Stromal cell of bone marrow (primary cell): ENCODE measurements around the gene NFIL3.
"Not testable (repeated sequence)": the region's sequence is repeated elsewhere in the genome, so short reads cannot be mapped to it uniquely, and the experiment has no call there.

Experiments
- DNase-seq: peaks from one replicate; pipeline ENCODE4 v3.0.0-alpha.2; 2012; ENCODE audit warnings: low read depth

NFIL3 gene

GRCh38 chr9:91423785-91424402 lies at the start of gene NFIL3:
Gene NFIL3, minus strand, starts transcription at chr9:91423832. Its CDS starts 13,098 bp downstream, at chr9:91410734.
- DNase-seq = peak; percentile 69

DNA sequence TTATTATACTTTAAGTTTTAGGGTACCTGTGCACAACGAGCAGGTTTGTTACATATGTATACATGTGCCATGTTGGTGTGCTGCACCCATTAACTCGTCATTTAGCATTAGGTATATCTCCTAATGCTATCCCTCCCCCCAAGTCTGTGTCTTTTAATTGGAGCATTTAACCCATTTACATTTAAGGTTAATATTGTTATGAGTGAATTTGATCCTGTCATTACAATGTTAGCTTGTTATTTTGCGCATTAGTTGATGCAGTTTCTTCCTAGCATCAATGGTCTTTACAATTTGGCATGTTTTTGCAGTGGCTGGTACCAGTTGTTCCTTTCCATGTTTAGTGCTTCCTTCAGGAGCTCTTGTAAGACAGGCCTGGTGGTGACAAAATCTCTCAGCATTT lies 47.9 kb upstream of the NFIL3 start:
- DNase-seq = not testable (repeated sequence)

GRCh38 chr9:91465420-91465819 lies 41.8 kb upstream of the NFIL3 start:
- DNase-seq = peak; percentile 49

DNA sequence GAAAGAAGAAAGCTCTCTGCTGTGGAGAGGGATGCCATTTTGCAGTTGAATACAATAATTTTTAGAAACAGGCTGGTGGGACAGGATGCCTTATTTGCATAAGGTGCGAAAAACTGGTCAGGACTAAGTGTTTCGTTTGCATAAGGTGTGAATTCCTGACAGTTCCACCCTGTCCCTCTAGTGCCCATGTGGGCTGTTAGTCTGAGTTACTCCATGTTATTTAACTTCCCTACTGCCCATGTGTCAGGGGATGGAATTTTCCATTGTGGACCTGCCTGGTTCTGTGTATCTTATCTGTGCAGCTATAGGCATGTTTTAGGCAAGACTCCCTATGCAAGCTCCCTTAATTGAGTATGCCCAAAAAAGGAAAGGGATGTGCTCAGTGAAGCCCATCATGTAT lies 35.3 kb upstream of the NFIL3 start:
- DNase-seq = no peak

GRCh38 chr9:91452844-91453243 lies 29.2 kb upstream of the NFIL3 start:
- DNase-seq = no peak

GRCh38 chr9:91451431-91452270 lies 28.0 kb upstream of the NFIL3 start:
- no peak for DNase-seq

GRCh38 chr9:91445135-91445534 lies 21.5 kb upstream of the NFIL3 start:
- no peak for DNase-seq

- DNase-seq = no peak
These were observed 20.4 kb upstream of the NFIL3 start for GRCh38 chr9:91443994-91444392.

- DNase-seq = no peak
These were observed 19.8 kb upstream of the NFIL3 start for GRCh38 chr9:91443321-91443993.

- DNase-seq = no peak
These were observed 13.2 kb upstream of the NFIL3 start for GRCh38 chr9:91436841-91437240.

GRCh38 chr9:91433180-91433579 lies 9.5 kb upstream of the NFIL3 start:
- DNase-seq = peak; percentile 96

DNA sequence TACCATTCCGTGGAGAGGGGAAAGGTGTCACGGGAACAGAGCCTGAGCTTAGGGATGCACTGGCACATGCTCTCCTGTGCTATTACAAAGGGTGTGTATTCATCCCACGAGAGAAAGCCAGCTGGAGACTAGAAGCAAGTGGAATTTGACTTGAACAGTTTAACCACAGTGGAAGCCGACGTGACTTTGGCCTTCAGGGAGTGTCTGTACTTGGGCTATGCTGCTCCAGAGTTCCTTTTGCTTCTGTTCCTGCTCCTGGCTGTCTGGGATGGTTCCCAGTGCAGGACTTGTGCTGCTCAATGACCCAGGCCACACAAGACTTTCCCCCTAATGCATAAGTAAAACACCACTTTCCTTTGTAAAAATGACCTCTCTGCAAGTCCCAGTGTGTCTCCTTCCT lies 7.9 kb upstream of the NFIL3 start:
- no peak for DNase-seq

GRCh38 chr9:91429501-91429900 lies 5.9 kb upstream of the NFIL3 start:
- no peak for DNase-seq

- peak; percentile 70 for DNase-seq
These were observed 5.3 kb upstream of the NFIL3 start for GRCh38 chr9:91428927-91429351.

GRCh38 chr9:91428436-91428835 lies 4.8 kb upstream of the NFIL3 start:
- peak; percentile 31 for DNase-seq

DNA sequence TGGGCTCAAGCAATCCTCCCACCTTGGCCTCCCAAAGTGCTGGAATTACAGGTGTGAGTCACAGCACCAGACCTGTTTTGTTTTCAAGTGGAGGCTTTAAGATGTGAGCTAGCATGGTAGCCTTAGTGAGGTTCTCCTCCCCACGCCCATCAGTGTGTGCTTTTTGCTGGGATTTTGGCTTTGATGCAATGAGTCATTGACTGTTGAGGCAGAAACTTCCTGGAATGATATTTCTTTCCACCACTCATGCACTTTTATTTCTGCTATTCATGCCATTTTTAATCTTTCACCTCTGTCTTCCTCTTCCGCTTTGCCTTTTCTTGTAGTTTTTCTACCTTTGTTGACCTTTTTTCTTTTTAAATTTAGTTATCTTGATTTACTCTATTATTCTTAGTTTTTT lies 4.2 kb upstream of the NFIL3 start:
- peak; percentile 85 for DNase-seq

DNA sequence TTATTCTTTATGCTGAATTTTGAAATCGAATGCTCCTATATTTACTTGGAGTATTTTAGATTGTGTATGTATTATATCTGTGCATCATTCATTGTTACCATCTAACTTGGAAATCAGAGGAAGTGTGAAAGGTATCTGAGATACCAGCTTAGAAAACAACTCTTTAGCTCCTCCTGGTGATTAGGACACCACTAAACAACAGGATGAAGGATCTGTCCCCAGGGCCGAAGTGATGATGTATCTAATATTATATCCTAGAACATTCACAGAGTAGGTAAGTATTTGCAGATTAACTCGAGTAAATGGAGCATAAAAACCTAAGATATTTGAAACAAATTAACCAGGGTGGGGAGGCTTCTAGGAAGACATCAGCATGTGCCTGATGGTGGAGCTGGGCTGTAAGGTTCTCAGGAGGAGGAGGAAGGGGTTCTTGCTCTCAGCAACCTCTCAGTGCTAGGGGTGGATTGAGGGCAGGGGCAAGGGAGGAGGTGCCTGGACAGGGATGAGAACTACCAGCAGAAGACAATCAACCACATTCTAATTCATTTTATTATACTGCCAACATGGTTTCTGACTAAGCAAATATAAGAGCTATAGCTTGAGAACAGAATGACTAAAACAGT lies 2.6 kb upstream of the NFIL3 start:
- no peak for DNase-seq

- DNase-seq = no peak
These were observed 1.6 kb upstream of the NFIL3 start for GRCh38 chr9:91425271-91425670.

DNA sequence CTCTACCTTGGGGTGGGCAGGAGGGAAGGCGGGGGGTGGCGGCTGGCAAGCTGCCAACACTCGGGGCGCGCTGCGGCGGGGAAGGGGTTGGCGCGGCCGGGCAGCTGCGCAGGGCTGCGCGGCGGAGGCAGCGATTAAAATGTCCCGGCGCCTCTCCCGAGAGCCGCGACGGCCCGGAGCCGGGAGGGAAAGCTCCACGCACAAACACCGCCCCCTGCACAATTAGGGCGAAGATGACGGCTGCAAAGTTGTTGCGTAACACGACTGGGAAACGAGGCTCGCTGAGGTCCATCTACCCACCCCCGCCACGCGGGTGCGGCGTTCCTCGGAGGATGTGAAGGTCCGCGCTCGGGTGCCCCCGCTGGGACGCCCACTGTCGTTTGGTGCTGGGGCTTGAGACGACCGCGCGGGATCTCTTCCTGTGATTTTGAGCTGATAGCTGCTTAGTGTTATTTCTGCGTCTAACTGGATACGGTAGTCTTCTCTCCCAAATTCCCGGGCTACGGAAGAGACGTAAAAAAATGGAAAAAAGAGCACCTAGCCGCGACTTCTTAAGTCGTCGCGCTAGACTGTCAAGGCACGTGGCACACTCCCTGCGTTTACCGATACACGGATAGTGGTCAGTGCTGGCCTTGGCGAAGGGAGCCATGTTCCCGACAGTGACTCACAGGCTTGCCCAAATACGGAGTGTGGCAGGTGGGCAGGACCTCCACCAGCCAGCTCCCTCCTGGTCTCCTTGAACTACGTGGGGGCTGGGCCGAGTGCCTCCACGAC lies 958 bp upstream of the NFIL3 start:
- peak; percentile 83 for DNase-seq

GRCh38 chr9:91422758-91423711 lies 597 bp downstream of the NFIL3 start:
- peak; percentile 70 for DNase-seq
